ENCODE results near the gene ZMIZ1. TPM values are rescaled to one million over a fixed set of nuclear protein-coding genes. Genes with fewer than 3 reads are reported as not detected.
A peak's percentile ranks its signal among the peaks of the same experiment; 100 is the strongest.

The ZMIZ1 gene
- total RNA-seq, 6 experiments from 2014 or later: 38.6 to 60.3 (median 51.2) TPM

DNA sequence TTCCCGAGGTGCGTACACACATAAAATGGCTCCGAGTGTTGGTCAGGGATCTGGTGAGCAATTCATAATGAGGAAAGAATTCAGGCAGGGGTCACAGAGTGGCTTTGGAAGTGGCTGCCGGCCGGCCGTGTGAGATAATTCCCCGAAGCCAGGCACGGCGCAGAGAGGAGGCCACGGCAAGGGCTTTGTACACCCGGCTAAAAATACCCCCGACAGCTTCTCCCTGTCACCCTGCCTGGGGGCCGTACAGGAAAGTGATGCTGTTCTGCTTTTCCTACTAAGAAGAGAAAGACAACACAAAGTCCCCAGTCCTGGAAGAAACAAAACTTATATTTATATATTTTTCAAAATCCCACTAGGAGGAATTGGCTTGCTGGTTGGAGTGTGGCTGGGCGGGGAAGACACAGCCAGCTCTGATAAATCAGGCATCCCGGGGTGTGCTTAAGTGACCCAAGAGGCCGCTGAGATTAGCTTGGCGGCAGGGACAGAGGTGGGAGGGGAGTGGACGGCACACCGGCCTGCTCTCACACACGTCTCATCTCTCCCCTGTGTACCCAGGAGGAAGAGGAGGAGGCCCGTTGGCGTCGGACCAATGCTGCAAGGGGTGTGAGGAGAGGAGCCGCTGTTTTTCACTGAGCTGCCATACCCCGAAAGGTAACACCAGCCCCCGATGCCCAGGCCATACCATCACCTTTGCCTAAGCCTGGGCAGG lies 70.5 kb downstream of the ZMIZ1 start:
- TF ChIP-seq, protein P1, sequence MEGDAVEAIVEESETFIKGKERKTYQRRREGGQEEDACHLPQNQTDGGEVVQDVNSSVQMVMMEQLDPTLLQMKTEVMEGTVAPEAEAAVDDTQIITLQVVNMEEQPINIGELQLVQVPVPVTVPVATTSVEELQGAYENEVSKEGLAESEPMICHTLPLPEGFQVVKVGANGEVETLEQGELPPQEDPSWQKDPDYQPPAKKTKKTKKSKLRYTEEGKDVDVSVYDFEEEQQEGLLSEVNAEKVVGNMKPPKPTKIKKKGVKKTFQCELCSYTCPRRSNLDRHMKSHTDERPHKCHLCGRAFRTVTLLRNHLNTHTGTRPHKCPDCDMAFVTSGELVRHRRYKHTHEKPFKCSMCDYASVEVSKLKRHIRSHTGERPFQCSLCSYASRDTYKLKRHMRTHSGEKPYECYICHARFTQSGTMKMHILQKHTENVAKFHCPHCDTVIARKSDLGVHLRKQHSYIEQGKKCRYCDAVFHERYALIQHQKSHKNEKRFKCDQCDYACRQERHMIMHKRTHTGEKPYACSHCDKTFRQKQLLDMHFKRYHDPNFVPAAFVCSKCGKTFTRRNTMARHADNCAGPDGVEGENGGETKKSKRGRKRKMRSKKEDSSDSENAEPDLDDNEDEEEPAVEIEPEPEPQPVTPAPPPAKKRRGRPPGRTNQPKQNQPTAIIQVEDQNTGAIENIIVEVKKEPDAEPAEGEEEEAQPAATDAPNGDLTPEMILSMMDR (IDR thresholded peaks at IDR 0.05): no peak
- peaks cover 10% of the 10 kb centered on the region; the same call in 1 of the 2 replicates for H3K27me3 Mint-ChIP-seq (ENCODE audit: insufficient read depth)
- H3K36me3 Mint-ChIP-seq (ENCODE audit: low read depth): peaks cover 29% of the 10 kb centered on the region
- no peaks in the 10 kb centered on the region for H3K9me3 Mint-ChIP-seq
- DNase-seq: peak; percentile 96
- peak overlapping the region; percentile 99 for H3K27ac Mint-ChIP-seq
- peaks cover 89% of the 10 kb centered on the region for H3K4me1 Mint-ChIP-seq (ENCODE audit: low read depth)
- H3K4me3 Mint-ChIP-seq: peak overlapping the region; percentile 79

DNA sequence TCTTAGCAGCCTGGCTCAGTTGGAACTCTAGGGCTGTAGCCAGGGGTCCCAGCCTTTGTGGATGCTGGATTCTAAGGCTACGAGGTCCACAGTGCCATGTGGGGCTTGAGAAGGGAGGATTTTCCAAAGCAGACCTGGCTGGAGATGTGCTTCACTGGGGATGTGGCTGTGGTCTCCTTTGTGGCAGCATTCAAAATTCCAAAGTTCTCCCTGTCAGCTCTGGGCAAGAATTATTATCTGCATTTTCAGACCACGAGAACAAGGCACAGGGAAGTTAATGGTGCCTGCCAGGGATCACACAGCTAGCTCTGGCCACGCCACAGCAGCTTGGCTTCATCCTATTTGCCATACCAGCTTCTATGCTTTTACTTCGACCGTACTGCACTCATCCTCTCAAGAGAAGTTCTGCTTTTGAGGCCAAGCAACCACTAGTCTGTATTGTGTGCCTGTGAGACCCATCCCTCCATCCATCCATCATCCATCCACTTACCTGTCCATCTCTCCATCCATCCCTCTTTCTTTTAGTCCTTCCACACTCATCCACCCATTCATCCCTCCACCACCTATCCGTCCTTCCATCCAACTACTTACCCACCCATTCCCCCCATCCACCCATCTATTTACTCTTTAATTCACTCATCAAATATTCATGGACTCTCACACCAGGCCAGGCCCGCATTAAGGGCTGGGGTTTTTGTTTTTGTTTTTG lies 71.5 kb downstream of the ZMIZ1 start:
- Mint-ChIP-seq H3K27me3 (ENCODE audit: insufficient read depth) (peaks cover 16% of the 10 kb centered on the region; the same call in 1 of the 2 replicates), H3K4me1 (ENCODE audit: low read depth) (peaks cover 98% of the 10 kb centered on the region), H3K36me3 (ENCODE audit: low read depth) (peaks cover 29% of the 10 kb centered on the region), H3K9me3 (no peaks in the 10 kb centered on the region), H3K4me3 (peak overlapping the region; percentile 79), H3K27ac (peak overlapping the region; percentile 99)
- TF ChIP-seq, protein P1 (IDR thresholded peaks at IDR 0.05): no peak
- no peak for DNase-seq

DNA sequence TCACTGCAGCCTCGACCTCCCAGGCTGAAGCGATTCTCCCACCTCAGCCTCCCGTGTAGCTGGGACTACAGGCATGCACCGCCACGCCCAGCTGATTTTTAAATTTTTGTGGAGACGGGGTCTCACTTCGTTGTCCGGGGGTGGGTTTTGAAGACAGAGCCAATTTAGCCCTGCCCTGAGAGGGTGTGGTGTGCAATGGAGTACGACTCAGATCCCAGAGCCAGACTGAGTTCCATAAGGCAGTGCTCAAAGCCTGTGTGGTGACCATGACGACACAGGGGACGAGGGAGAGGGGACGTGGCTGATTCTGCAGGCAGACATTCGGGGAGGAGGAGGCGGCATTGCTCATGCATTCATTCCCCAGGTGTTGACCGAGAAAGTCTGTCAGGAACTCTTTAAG lies 72.1 kb downstream of the ZMIZ1 start:
- TF ChIP-seq, protein P1 (IDR thresholded peaks at IDR 0.05): no peak
- peak overlapping the region; percentile 99 for H3K27ac Mint-ChIP-seq
- H3K9me3 Mint-ChIP-seq: no peaks in the 10 kb centered on the region
- H3K27me3 Mint-ChIP-seq (ENCODE audit: insufficient read depth): peaks cover 16% of the 10 kb centered on the region; the same call in 1 of the 2 replicates
- peak overlapping the region; percentile 56 for H3K4me3 Mint-ChIP-seq
- H3K36me3 Mint-ChIP-seq (ENCODE audit: low read depth): peaks cover 29% of the 10 kb centered on the region
- no peak for DNase-seq
- H3K4me1 Mint-ChIP-seq (ENCODE audit: low read depth): peaks cover 99% of the 10 kb centered on the region

DNA sequence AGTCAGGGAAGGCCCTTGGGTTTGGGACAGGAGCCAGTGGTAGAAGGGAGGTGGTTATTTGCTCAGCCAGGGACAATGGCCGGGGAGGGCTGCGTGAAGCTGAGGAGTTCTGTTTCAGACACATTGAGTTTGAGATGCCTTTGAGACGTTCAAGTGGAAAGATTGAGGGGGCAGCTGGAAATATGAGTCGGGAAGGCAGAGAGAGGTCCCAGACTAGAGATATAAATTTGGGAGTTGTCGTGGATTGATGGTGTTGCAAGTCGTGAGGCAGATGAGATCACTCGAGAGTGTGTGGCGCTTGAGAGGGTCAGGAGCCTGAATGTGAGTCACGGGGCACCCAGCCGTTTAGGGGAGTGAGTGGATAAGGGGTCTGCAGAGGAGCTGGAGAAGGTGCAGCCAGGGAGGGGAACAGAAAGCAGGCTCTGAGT lies 73.3 kb downstream of the ZMIZ1 start:
- Mint-ChIP-seq H3K9me3 (no peaks in the 10 kb centered on the region), H3K27ac (peak overlapping the region; percentile 99), H3K27me3 (ENCODE audit: insufficient read depth) (peaks cover 12% of the 10 kb centered on the region; the same call in 1 of the 2 replicates), H3K4me3 (peak overlapping the region; percentile 5; the same call in 1 of the 2 replicates), H3K4me1 (ENCODE audit: low read depth) (peaks cover 95% of the 10 kb centered on the region), H3K36me3 (ENCODE audit: low read depth) (peaks cover 25% of the 10 kb centered on the region)
- peak; percentile 49 for DNase-seq
- TF ChIP-seq, protein P1 (IDR thresholded peaks at IDR 0.05): no peak

DNA sequence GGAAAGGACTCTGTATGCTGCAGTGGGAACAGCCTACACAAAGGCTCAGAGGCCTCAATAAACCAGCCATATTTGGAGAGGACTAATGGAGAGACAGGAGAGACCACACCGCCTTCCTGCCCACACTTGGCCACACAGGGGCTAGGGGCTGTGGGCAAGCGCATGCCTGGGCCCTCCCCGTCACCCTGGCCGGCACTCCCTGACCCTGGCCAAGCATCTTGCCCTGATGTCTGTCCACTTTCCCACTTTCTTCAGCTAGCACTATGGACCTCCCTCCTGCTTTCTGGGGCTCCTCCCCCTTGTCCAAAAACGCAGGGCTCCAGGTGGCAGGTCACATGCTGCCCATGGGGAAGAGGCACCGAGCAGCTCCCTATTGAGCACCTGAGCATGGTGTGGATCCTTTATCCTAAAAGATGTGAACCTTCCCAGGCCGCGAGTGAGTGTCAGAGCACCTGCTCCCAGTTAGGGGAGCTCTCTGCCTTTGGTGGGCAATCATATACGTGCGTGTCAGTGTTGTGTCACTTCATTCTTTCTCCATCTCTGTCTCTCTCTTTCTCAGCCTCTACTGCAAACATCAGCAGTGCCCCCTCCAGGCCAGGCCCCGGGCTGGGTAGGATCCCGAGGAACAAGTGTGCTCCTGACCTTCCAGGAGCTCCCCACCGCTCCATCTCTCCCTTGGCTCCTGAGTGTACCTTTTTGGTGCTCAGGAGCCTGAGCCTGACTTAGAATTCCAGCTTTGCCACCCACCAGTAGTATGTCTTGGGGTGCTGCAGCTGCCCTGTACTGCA lies 74.0 kb downstream of the ZMIZ1 start:
- DNase-seq: no peak
- Mint-ChIP-seq H3K36me3 (ENCODE audit: low read depth) (peaks cover 25% of the 10 kb centered on the region), H3K27ac (peak overlapping the region; percentile 99), H3K9me3 (no peaks in the 10 kb centered on the region), H3K27me3 (ENCODE audit: insufficient read depth) (peaks cover 12% of the 10 kb centered on the region; the same call in 1 of the 2 replicates), H3K4me3 (no peak overlapping the region; the same call in 1 of the 2 replicates), H3K4me1 (ENCODE audit: low read depth) (peaks cover 95% of the 10 kb centered on the region)
- TF ChIP-seq, protein P1 (IDR thresholded peaks at IDR 0.05): peak; percentile 40; the same call in 1 of the 2 replicates

All from HFFc6 (cell line).